Hepatocyte (in vitro differentiated cells): ENCODE measurements around the gene WASF3. TPM values are rescaled to one million over a fixed set of nuclear protein-coding genes. Genes with fewer than 3 reads are reported as not detected.

Experiments
- DNase-seq: peaks from one replicate; pipeline ENCODE4 v3.0.0-alpha.2; 2016; ENCODE audit warnings: low spot score
- H2AFZ ChIP-seq: fragments of 200-600 bp; sonication (generic); 2 replicates; pipeline ENCODE4 v1.6.0; 2016; ENCODE audit warnings: antibody characterized with exemption, mild to moderate bottlenecking
- H3K27ac ChIP-seq: fragments of 200-600 bp; sonication (generic); 2 replicates; pipeline ENCODE4 v1.5.1; 2016; ENCODE audit warnings: mild to moderate bottlenecking
- H3K27me3 ChIP-seq: fragments of 200-600 bp; sonication (generic); 2 replicates; pipeline ENCODE4 v1.6.1; 2016
- H3K36me3 ChIP-seq: fragments of 200-600 bp; sonication (generic); replicated peaks from 2 replicates; pipeline ENCODE4 v1.5.1; 2016; ENCODE audit warnings: low read depth; ENCODE audit not compliant: insufficient read depth
- H3K4me1 ChIP-seq: fragments of 200-600 bp; sonication (generic); 2 replicates; pipeline ENCODE4 v1.5.1; 2016; ENCODE audit warnings: mild to moderate bottlenecking, moderate library complexity; ENCODE audit not compliant: insufficient read depth
- H3K4me2 ChIP-seq: fragments of 200-600 bp; sonication (generic); 2 replicates; pipeline ENCODE4 v1.6.0; 2016
- H3K4me3 ChIP-seq: fragments of 200-600 bp; sonication (generic); 2 replicates; pipeline ENCODE4 v1.5.1; 2016; ENCODE audit warnings: mild to moderate bottlenecking
- H3K79me2 ChIP-seq: fragments of 200-600 bp; sonication (generic); 2 replicates; pipeline ENCODE4 v1.6.0; 2017; ENCODE audit warnings: mild to moderate bottlenecking
- H3K9me2 ChIP-seq: fragments of 200-600 bp; sonication (generic); replicated peaks from 2 replicates; pipeline ENCODE4 v1.6.0; 2017; ENCODE audit warnings: mild to moderate bottlenecking; ENCODE audit not compliant: insufficient read depth
- H3K9me3 ChIP-seq: fragments of 200-600 bp; sonication (generic); 2 replicates; pipeline ENCODE4 v1.5.1; 2016; ENCODE audit warnings: low read depth, mild to moderate bottlenecking
- H4K20me1 ChIP-seq: fragments of 200-600 bp; sonication (generic); 2 replicates; pipeline ENCODE4 v1.6.0; 2016; ENCODE audit warnings: mild to moderate bottlenecking; ENCODE audit not compliant: insufficient read depth, poor library complexity, severe bottlenecking
- EZH2 ChIP-seq: fragments of 200-600 bp; sonication (generic); IDR thresholded peaks from 2 replicates; pipeline ENCODE4 v1.6.1; 2016; ENCODE audit warnings: antibody characterized with exemption, mild to moderate bottlenecking, borderline replicate concordance
- EZH2phosphoT487 ChIP-seq: fragments of 200-600 bp; sonication (generic); IDR thresholded peaks from one replicate; pipeline ENCODE4 v1.6.1; 2018; ENCODE audit warnings: antibody characterized with exemption, mild to moderate bottlenecking, low read depth, moderate library complexity; ENCODE audit not compliant: unreplicated experiment, severe bottlenecking
- WGBS: methylation state at CpG from one replicate; pipeline ENCODE4 v1.1.6; 2016; ENCODE audit warnings: low lambda C conversion rate; ENCODE audit errors: missing lambda C conversion rate; 5-methylcytosine and 5-hydroxymethylcytosine counted together
- polyA plus RNA-seq: library from polyadenylated mRNA; unstranded; fragments of >200 nt; fragmentation: Nextera tagmentation; extraction: Ambion mirVana; gene quantifications from 2 replicates; pipeline ENCODE4 v1.2.1, GENCODE V29; 2016
- total RNA-seq: library from RNA; depleted of rRNA; stranded (reverse); fragments of >200 nt; gene quantifications from 2 replicates; pipeline ENCODE4 v1.2.3, GENCODE V29; 2014
- TF ChIP-seq, protein P1 (sequence below): fragments of 200-600 bp; sonication (generic); IDR thresholded peaks from 2 replicates; pipeline ENCODE4 v1.5.1; 2016; ENCODE audit warnings: antibody characterized with exemption, mild to moderate bottlenecking; ENCODE audit not compliant: poor library complexity

Gene WASF3
- total and polyA plus RNA-seq, 2 experiments from 2014 or later = 10.4 to 17.8 TPM

DNA sequence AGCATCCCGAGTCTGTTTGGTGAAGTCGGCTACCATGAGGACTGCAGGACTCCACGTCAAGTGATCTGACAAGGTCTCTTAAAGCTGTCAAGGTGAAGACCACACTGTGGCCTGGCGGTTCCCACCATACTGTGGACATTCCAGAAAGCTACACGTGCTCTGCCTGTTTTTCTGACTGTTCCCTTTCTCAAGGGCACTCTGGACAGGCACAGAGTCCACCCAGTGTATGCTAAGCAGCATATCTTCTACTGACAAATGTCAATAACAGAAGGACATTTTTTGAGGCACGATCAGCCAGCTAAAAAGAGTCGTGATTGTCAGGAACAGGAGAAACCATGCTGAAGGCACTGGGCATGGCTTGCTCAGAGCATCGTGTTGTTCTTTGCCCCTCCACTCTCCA lies 12.8 kb upstream of the WASF3 start:
- no peak for DNase-seq
- Histone ChIP-seq H3K79me2 (no peaks in the 10 kb centered on the region), H3K4me3 (no peak overlapping the region), H4K20me1 (no peaks in the 10 kb centered on the region), H2AFZ (no peak overlapping the region), H3K4me1 (no peaks in the 10 kb centered on the region), H3K9me2 (no peaks in the 10 kb centered on the region), H3K36me3 (no peaks in the 10 kb centered on the region), H3K27ac (no peak overlapping the region), H3K4me2 (no peak overlapping the region), H3K9me3 (no peaks in the 10 kb centered on the region), H3K27me3 (peaks cover under 1% of the 10 kb centered on the region)
- WGBS = 67% methylated on average over 8 of the region's 8 CpGs
- TF ChIP-seq EZH2phosphoT487 = no peak
- no peak for TF ChIP-seq EZH2
- TF ChIP-seq, protein P1, sequence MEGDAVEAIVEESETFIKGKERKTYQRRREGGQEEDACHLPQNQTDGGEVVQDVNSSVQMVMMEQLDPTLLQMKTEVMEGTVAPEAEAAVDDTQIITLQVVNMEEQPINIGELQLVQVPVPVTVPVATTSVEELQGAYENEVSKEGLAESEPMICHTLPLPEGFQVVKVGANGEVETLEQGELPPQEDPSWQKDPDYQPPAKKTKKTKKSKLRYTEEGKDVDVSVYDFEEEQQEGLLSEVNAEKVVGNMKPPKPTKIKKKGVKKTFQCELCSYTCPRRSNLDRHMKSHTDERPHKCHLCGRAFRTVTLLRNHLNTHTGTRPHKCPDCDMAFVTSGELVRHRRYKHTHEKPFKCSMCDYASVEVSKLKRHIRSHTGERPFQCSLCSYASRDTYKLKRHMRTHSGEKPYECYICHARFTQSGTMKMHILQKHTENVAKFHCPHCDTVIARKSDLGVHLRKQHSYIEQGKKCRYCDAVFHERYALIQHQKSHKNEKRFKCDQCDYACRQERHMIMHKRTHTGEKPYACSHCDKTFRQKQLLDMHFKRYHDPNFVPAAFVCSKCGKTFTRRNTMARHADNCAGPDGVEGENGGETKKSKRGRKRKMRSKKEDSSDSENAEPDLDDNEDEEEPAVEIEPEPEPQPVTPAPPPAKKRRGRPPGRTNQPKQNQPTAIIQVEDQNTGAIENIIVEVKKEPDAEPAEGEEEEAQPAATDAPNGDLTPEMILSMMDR = no peak

GRCh38 chr13:26548205-26548765 lies 9.2 kb upstream of the WASF3 start:
- Histone ChIP-seq H3K27ac (no peak overlapping the region), H3K4me1 (no peaks in the 10 kb centered on the region), H2AFZ (no peak overlapping the region), H3K4me3 (no peak overlapping the region), H3K36me3 (no peaks in the 10 kb centered on the region), H3K9me2 (no peaks in the 10 kb centered on the region), H3K4me2 (no peak overlapping the region), H3K9me3 (no peaks in the 10 kb centered on the region), H4K20me1 (no peaks in the 10 kb centered on the region), H3K27me3 (peaks cover 12% of the 10 kb centered on the region), H3K79me2 (no peaks in the 10 kb centered on the region)
- WGBS = 77% methylated on average over 5 of the region's 5 CpGs
- TF ChIP-seq EZH2 = no peak
- no peak for TF ChIP-seq EZH2phosphoT487
- TF ChIP-seq, protein P1 = no peak
- no peak for DNase-seq

DNA sequence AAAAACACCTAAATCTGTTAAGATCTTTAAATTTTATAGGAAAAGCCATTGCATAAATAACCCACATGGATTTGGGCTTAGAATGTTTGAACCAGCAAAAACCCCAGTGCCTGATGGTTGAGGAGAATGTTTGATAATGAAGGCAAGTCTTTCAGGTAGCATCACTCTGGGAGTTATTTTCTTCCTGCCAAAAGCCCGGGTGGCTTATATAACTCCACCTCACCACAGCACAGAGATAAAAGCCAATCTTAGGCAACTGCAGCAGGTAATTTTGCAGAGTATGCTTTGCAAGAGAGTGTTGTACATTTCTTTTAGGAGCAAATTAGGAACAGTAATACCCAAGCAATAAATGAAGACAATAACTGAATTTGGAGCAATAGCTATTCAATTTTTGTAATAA lies 7.8 kb upstream of the WASF3 start:
- Histone ChIP-seq H3K4me1 (no peaks in the 10 kb centered on the region), H3K27ac (no peak overlapping the region), H3K9me3 (no peaks in the 10 kb centered on the region), H3K27me3 (peaks cover 12% of the 10 kb centered on the region), H3K36me3 (no peaks in the 10 kb centered on the region), H3K4me2 (no peak overlapping the region), H3K79me2 (no peaks in the 10 kb centered on the region), H3K4me3 (no peak overlapping the region), H2AFZ (no peak overlapping the region), H3K9me2 (no peaks in the 10 kb centered on the region), H4K20me1 (no peaks in the 10 kb centered on the region)
- 74% methylated on average over 1 of the region's 1 CpG for WGBS
- DNase-seq = no peak
- no peak for TF ChIP-seq EZH2
- TF ChIP-seq, protein P1 = no peak
- no peak for TF ChIP-seq EZH2phosphoT487
